ENCODE results near the gene RAC2.
"Not testable (repeated sequence)": the region's sequence is repeated elsewhere in the genome, so short reads cannot be mapped to it uniquely, and the experiment has no call there.

Gene RAC2

GRCh38 chr22:37233371-37233750 is 10.7 kb downstream of the RAC2 start:
- DNase-seq: not testable (repeated sequence)

GRCh38 chr22:37232140-37232998 is 11.7 kb downstream of the RAC2 start:
- DNase-seq: no peak

- DNase-seq: no peak
Observed at GRCh38 chr22:37231406-37232139, 12.5 kb downstream of the RAC2 start.

- DNase-seq: no peak
Observed at GRCh38 chr22:37230673-37231405, 13.2 kb downstream of the RAC2 start.

DNA sequence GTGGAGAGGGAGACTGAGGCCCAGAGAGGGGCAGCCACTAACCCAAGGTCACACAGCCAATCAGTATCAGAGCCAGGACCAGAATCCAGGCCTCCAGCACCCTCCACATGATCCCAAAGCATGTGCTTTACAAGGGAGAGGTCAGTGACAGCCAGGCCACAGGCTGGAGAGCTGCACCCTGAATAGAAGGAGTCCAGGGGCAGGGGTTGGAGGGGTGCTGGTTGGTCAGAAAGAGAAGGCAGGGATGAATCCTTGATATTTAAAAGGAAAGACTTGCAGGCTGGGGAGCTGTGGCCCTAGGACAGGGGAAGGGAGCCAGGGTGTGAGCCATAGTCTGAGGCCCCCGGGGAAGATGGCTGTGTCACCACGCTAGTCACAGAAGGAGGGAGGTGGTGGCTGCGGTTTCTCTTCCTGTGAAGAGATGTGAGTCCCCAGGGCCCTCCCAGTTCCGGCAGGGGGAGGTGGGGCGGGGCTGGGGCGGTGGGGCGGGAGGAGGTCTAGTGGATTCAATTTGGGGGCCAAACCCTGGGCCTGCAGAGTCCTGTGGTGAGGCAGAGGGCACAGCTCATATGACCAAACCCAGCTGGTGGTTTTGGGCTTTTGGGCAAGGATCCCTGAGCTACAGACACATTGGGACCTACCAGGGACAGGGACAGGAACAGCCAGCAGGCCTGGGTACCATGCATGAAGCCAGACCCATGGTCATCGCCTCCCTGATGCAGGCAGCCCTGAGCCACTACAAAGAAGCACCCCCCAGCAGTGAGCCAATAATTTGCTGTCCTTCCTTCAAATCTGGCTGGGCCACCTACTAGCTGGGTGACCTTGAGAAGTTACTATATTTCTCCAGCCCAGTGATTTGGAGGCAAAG is 14.0 kb downstream of the RAC2 start:
- DNase-seq: no peak

DNA sequence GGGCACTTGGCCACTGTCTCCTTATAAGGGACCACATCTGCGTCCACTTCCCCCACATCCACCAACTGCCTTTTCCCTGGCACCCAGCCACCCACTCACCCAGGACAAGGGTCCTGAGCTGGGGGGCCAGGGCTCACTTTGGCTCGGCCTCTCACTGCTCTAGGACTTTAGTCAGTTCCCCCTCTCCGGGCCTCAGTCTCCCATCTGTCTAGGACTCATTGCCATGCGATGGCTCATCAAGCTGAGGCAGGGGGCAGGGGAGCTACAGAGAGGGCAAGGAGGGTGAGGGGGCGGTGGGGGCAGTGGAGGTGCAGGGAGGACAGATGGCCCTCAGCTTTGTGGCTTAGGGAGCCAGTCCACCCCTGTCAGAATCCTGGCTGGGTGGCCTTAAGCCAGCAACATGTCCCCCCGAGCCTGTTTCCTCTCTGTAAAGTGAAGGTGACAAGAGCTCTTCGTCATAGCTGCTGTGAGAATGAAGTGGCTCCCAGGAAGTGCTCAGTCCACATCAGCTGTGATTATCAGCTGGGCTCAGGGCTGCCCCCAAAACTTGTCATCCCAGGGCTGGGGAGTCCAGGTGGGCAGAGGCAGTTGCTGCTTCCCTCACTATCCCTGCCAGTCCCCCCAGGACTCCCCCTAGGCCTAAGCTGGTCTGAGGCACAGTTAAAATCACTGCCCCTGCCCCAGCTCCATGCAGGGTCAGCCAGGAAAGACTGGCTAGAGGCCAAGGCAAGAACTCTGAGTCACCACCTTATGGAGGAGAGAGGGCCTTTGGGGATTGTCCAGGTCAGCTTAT is 14.9 kb downstream of the RAC2 start:
- DNase-seq: no peak

GRCh38 chr22:37228106-37229011 is 15.7 kb downstream of the RAC2 start:
- DNase-seq: no peak

- DNase-seq: no peak
Observed at GRCh38 chr22:37226514-37226913, 17.6 kb downstream of the RAC2 start.

DNA sequence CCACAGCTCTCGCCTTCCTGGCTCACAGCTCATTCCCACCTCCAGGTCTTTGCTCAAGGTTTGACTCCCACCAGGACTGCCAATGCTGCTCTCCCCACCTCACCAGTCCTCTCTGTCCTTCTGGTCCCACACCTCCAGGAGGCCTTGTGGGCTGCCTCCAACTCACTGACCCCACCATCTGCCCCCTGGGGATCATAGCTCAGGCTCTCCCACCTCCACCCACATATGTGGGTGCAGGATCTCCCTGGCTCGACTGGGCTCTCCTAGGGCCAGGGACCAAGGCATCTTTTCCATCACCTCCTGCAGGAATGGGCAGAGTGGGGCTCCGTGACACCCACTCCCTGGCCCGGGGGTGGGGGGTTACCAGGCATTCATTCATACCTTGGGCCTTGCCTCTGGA is 18.0 kb downstream of the RAC2 start:
- DNase-seq: no peak

- peak; percentile 3 for DNase-seq
Observed at GRCh38 chr22:37225481-37225880, 18.6 kb downstream of the RAC2 start.

GRCh38 chr22:37224757-37225420 is 19.2 kb downstream of the RAC2 start:
- DNase-seq: no peak

DNA sequence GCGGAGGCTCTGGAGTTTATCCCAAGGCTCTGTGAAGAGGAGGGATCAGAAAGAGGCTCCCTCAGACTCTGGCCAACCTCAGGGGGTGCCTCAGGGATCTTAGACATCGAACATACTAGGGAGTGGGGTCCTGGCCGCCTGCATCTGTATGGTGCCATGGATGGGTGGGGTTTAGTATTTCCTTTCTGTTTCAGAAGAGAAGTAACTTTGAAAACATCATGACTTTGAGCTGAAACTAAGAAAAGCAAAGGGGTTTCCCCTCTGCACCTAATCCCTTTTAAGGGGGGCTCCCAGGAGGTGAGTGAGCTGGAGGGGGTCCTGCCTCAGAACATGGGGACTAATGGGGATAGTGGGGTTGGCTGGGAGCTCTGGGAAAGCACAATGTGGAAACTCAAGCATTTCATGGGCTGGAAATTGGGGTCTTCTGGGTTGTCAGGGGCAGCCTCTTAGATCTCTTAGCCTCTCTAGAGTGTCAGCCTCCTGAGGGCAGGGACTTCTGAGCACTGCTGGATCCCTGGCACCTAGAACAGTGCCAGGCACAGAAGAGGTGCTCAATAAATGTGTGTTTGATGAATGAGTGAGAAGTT is 20.0 kb downstream of the RAC2 start:
- no peak for DNase-seq

DNA sequence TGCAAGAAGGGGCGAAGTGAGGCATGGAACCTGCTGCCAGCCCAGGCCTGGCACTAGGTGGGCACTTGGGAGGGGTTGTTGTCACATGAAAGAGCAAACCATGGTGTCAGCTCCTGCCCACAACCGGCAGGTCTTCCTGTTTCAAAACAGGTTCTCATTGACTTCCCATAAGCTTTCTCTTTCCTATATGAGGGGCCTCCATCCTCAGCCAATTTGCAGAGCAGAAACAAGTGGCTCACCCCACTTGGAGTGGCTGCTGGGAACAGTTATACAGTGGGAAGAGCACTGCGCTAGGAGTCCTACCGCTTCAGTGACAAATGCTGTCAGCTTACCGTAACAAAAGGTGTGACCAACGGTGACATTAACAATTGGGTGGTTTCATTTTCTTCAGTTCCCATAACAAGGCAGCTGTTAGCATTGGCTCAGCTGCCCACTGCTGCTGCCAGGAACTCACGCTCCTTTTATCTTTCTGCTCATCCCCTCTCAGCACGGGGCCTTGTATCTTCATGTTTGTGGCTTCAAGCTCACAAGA is 21.6 kb downstream of the RAC2 start:
- no peak for DNase-seq

DNA sequence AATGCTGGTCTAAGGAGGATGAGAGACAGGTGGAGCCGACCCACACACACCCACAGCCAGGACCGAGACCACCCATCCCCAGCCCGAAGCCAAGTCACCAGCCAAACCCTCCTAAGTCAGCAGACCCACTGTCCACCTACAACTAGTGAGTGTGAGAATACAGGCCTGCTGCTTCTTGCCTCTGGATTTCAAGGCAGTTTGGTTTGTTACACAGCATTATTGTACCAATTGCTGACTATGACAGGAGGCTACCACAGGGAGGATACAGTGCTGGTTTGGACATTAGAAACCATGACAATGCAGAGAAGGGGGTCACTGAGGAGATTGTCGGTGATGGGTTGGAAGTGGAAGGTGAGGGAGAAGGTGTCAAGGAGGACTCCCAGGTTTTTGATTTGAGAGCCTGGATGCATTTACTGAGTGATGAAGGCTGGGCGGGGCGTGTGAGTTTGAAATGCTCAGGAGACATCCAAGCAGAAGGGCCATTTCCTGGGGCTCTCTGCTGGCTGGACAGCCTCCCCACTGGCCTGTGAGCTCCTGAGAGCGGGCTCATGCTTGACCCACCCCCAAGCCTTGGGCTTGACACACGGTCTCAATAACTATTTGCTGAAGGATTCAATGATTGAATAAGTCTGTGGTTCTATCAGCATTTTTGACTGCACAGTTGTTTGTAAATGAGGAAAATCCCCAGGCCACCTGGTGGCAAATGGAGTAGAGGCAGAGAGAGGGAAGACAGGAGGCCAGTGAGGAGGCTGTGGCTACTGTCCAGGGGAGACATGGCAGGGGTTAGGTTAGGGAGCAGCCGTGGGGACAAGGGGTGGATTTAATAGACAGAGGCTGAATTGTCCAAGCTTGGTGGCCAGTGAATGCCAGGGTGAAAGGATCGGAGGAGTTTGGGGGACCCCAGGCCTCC is 22.4 kb downstream of the RAC2 start:
- DNase-seq: no peak

GRCh38 chr22:37220543-37220981 is 23.5 kb downstream of the RAC2 start:
- DNase-seq: no peak

DNA sequence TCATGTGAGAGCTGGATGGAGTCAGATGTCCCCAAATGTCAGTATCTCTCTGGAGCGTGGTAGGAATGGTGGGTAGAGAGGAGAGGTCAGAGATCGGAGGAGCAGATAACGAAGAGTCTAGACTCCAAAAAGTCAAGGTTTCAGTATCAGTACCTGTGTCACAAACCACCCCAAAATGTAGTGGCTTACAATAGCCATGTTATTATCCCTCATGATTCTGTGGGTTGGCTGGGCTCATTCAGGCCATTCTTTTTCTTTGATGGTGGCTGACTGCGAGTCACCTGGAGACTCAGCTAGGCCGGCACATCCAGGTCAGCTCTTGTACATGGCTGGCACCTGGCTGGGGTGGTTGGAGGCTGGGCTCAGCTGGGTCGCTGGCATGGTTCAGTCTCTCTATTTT is 24.5 kb downstream of the RAC2 start:
- DNase-seq: no peak

DNA sequence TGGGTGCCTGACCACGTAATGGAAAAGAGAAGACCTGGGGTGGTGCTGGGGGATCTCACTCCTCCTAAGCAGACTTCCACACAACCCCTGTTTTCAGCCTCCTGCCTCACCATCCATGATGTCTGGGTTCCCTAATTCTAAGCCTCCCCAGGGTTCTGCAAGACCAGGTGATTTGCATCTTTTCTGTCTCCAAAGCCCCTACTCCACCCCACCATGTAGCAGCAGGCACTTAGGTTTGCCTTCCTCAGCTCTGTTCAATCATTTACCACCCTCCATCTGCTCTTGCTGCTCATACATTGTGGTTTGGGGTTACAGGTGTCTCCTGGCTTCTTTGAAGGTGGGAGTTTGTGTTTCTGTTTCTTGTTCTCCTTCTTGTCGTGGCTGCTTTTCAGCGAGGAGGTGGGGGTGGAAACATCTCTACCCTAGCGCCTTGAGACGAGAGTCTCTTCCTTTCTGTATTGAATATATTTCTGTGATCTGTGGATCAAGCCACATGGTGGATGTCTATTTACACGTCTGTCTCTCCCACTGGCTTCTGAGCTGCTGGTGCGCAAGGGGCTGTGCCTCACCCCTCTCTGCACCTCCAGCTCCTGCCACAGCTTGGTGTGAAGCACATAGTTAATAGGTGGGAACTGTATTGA is 25.2 kb downstream of the RAC2 start:
- DNase-seq: no peak

GRCh38 chr22:37218399-37218770 is 25.7 kb downstream of the RAC2 start:
- no peak for DNase-seq

All from NCI-H345 (cell line).